T-helper 2 cell (primary cell): ENCODE data around the gene CCDC17.
"Not testable (repeated sequence)": the region's sequence is repeated elsewhere in the genome, so short reads cannot be mapped to it uniquely, and the experiment has no call there.

Source experiments
- DNase-seq, 5 experiments: peaks; one replicate each; pipeline versions ENCODE4 v3.0.0 to v3.0.0-alpha.2; 2012 to 2022

CCDC17 gene

GRCh38 chr1:45621895-45622523, 1.8 kb downstream of the CCDC17 start:
- no peak for DNase-seq

GRCh38 chr1:45621501-45621836, 2.4 kb downstream of the CCDC17 start:
- no peak for DNase-seq

- no peak for DNase-seq
Observed at GRCh38 chr1:45620588-45621500, 3.0 kb downstream of the CCDC17 start.

- DNase-seq, result no peak
Observed at GRCh38 chr1:45619149-45619921, 4.5 kb downstream of the CCDC17 start.

GRCh38 chr1:45617618-45618017, 6.2 kb downstream of the CCDC17 start:
- DNase-seq, result no peak

- no peak for DNase-seq
Observed at GRCh38 chr1:45615885-45616284, 8.0 kb downstream of the CCDC17 start.

- no peak for DNase-seq
Observed at GRCh38 chr1:45612941-45613579, 10.8 kb downstream of the CCDC17 start.

GRCh38 chr1:45610589-45611226, 13.1 kb downstream of the CCDC17 start:
- no peak for DNase-seq

- DNase-seq, result no peak
Observed at GRCh38 chr1:45608175-45609156, 15.4 kb downstream of the CCDC17 start.

GRCh38 chr1:45607404-45608074, 16.3 kb downstream of the CCDC17 start:
- no peak for DNase-seq

- no peak for DNase-seq
Observed at GRCh38 chr1:45604239-45604638, 19.6 kb downstream of the CCDC17 start.

- DNase-seq, result not testable (repeated sequence)
Observed at GRCh38 chr1:45596765-45597164, 27.1 kb downstream of the CCDC17 start.

- DNase-seq, result no peak
Observed at GRCh38 chr1:45594412-45594811, 29.4 kb downstream of the CCDC17 start.

GRCh38 chr1:45589861-45590260, 34.0 kb downstream of the CCDC17 start:
- DNase-seq, result peak in 1 of 5 experiments; percentile 22

- no peak for DNase-seq
Observed at GRCh38 chr1:45586769-45587168, 37.1 kb downstream of the CCDC17 start.

GRCh38 chr1:45585496-45586075, 38.3 kb downstream of the CCDC17 start:
- no peak for DNase-seq

- DNase-seq, result no peak
Observed at GRCh38 chr1:45585110-45585426, 38.8 kb downstream of the CCDC17 start.

- DNase-seq, result peak; percentile 77 to 91 (median 84)
Observed at GRCh38 chr1:45584351-45585109, 39.3 kb downstream of the CCDC17 start.

GRCh38 chr1:45583666-45584350, 40.0 kb downstream of the CCDC17 start, which contains the start of gene NASP:
Gene NASP, plus strand, starts transcription at chr1:45584041. Its CDS starts 106 bp downstream, at chr1:45584147.
- DNase-seq, result peak; percentile 83 to 89 (median 86)
